Vagina (tissue), 2 donors: ENCODE results near the gene PITX2.

Source experiments
- CTCF ChIP-seq, 3 experiments: fragments of 450-650 bp in 2 of 3; fragments of 200-600 bp in 1 of 3; sonication (generic) in 1 of 3; IDR thresholded peaks; one replicate each; pipeline ENCODE4 v1.5.1; 2017 to 2019; ENCODE audit warnings: antibody characterized with exemption in 3 of 3, mild to moderate bottlenecking in 2 of 3, moderate library complexity in 2 of 3
- POLR2A ChIP-seq, 2 donors: fragments of 450-650 bp; IDR thresholded peaks; one replicate each; pipeline ENCODE4 v1.6.1; 2017; ENCODE audit warnings: antibody characterized with exemption in 2 of 2, mild to moderate bottlenecking in 2 of 2, moderate library complexity in 2 of 2
- POLR2AphosphoS5 ChIP-seq, 2 donors: sonication (generic); formaldehyde crosslinking; IDR thresholded peaks; one replicate each; pipeline ENCODE4 v1.9.0; 2017; ENCODE audit warnings: antibody characterized with exemption in 2 of 2, mild to moderate bottlenecking in 2 of 2, low read depth in 1 of 2; ENCODE audit not compliant: insufficient read depth in 1 of 2

- TF ChIP-seq POLR2A (IDR thresholded peaks at IDR 0.05) (no peak), POLR2AphosphoS5 (IDR thresholded peaks at IDR 0.05; ENCODE audit: insufficient read depth in 1 of 2, low read depth in 1 of 2) (no peak), CTCF (IDR thresholded peaks at IDR 0.05) (no peak)
These were observed 30.7 kb upstream of the PITX2 start for GRCh38 chr4:110653321-110654253.
